DOHH2 (cell line): ENCODE measurements around the gene RUNX1.

Experiments used
- H3F3A ChIP-seq: fragments of 200-600 bp; sonication (generic), shearing (Covaris generic); 2 replicates; pipeline ENCODE4 v1.6.0; 2016; ENCODE audit warnings: antibody characterized with exemption, mild to moderate bottlenecking; ENCODE audit not compliant: control insufficient read depth, insufficient read depth
- H3K27ac ChIP-seq: fragments of 200-600 bp; sonication (generic); 2 replicates; pipeline ENCODE4 v1.5.1; 2014; ENCODE audit warnings: low read depth, mild to moderate bottlenecking, low read length, moderate library complexity
- H3K27me3 ChIP-seq: fragments of 200-600 bp; sonication (generic); 2 replicates; pipeline ENCODE4 v1.6.1; 2014; ENCODE audit warnings: mild to moderate bottlenecking, low read length, mixed read lengths; ENCODE audit not compliant: control insufficient read depth
- H3K36me3 ChIP-seq: fragments of 200-600 bp; sonication (generic); 2 replicates; pipeline ENCODE4 v1.6.1; 2014; ENCODE audit warnings: mild to moderate bottlenecking, low read length, moderate library complexity, mixed read lengths; ENCODE audit not compliant: control insufficient read depth
- H3K4me1 ChIP-seq: fragments of 200-600 bp; sonication (generic); 2 replicates; pipeline ENCODE4 v1.6.1; 2014; ENCODE audit warnings: mild to moderate bottlenecking, low read length, mixed read lengths; ENCODE audit not compliant: control insufficient read depth
- H3K4me2 ChIP-seq: fragments of 200-600 bp; sonication (generic); 2 replicates; pipeline ENCODE4 v1.6.0; 2014; ENCODE audit warnings: mild to moderate bottlenecking, low read length, moderate library complexity
- H3K4me3 ChIP-seq: fragments of 200-600 bp; sonication (generic); 2 replicates; pipeline ENCODE4 v1.5.1; 2014; ENCODE audit warnings: mild to moderate bottlenecking, low read length, mixed read lengths
- H3K79me2 ChIP-seq: fragments of 200-600 bp; sonication (generic); 2 replicates; pipeline ENCODE4 v1.6.1; 2014; ENCODE audit warnings: mild to moderate bottlenecking, low read length, mixed read lengths; ENCODE audit not compliant: control insufficient read depth
- H3K9me2 ChIP-seq: fragments of 200-600 bp; sonication (generic); replicated peaks from 2 replicates; pipeline ENCODE4 v1.6.1; 2014; ENCODE audit warnings: mild to moderate bottlenecking, low read length, mixed read lengths; ENCODE audit not compliant: control insufficient read depth
- H3K9me3 ChIP-seq: fragments of 200-600 bp; sonication (generic); 2 replicates; pipeline ENCODE4 v1.6.1; 2014; ENCODE audit warnings: antibody characterized with exemption, low read length, mixed read lengths; ENCODE audit not compliant: control insufficient read depth, insufficient read depth
- H4K20me1 ChIP-seq: fragments of 200-600 bp; sonication (generic); 2 replicates; pipeline ENCODE4 v1.6.0; 2014; ENCODE audit warnings: low read depth, mild to moderate bottlenecking, antibody characterized with exemption, low read length, moderate library complexity; ENCODE audit not compliant: control insufficient read depth, insufficient read depth
- CTCF ChIP-seq: fragments of 200-600 bp; sonication (generic); IDR thresholded peaks from one replicate; pipeline ENCODE4 v1.5.1; 2014; ENCODE audit warnings: antibody characterized with exemption, mild to moderate bottlenecking, low read depth, low read length; ENCODE audit not compliant: poor library complexity, severe bottlenecking
- EZH2phosphoT487 ChIP-seq: fragments of 200-600 bp; sonication (generic); IDR thresholded peaks from 2 replicates; pipeline ENCODE4 v1.6.1; 2017; ENCODE audit warnings: borderline replicate concordance, mild to moderate bottlenecking, antibody characterized with exemption, low read length, moderate library complexity, mixed read lengths

The RUNX1 gene

GRCh38 chr21:34817821-34818661 is 231.1 kb downstream of the RUNX1 start:
- TF ChIP-seq CTCF: no peak
- TF ChIP-seq EZH2phosphoT487: no peak
- Histone ChIP-seq H3K9me3 (no peaks in the 10 kb centered on the region), H3K36me3 (peaks cover 65% of the 10 kb centered on the region), H3K9me2 (no peaks in the 10 kb centered on the region), H3K4me2 (no peak overlapping the region), H3K4me1 (no peaks in the 10 kb centered on the region), H3F3A (no peaks in the 10 kb centered on the region), H3K4me3 (no peak overlapping the region), H3K27ac (no peak overlapping the region), H3K79me2 (no peaks in the 10 kb centered on the region), H3K27me3 (no peaks in the 10 kb centered on the region), H4K20me1 (no peaks in the 10 kb centered on the region)

- H3K27me3 ChIP-seq: no peaks in the 10 kb centered on the region
- no peaks in the 10 kb centered on the region for H3K4me1 ChIP-seq
- H3K9me3 ChIP-seq: no peaks in the 10 kb centered on the region
- no peaks in the 10 kb centered on the region for H3F3A ChIP-seq
- H3K27ac ChIP-seq: no peak overlapping the region
- TF ChIP-seq EZH2phosphoT487 (no peak), CTCF (no peak)
- no peaks in the 10 kb centered on the region for H3K79me2 ChIP-seq
- no peaks in the 10 kb centered on the region for H3K9me2 ChIP-seq
- no peak overlapping the region for H3K4me3 ChIP-seq
- H3K36me3 ChIP-seq: peaks cover 65% of the 10 kb centered on the region
- H3K4me2 ChIP-seq: no peak overlapping the region
- no peaks in the 10 kb centered on the region for H4K20me1 ChIP-seq
Observed at GRCh38 chr21:34815831-34816705, 233.0 kb downstream of the RUNX1 start.

- Histone ChIP-seq H3K27me3 (no peaks in the 10 kb centered on the region), H3K9me3 (no peaks in the 10 kb centered on the region), H3F3A (no peaks in the 10 kb centered on the region), H3K27ac (no peak overlapping the region), H3K79me2 (no peaks in the 10 kb centered on the region), H3K4me3 (no peak overlapping the region), H4K20me1 (no peaks in the 10 kb centered on the region), H3K36me3 (peaks cover 66% of the 10 kb centered on the region), H3K4me2 (no peak overlapping the region), H3K4me1 (no peaks in the 10 kb centered on the region), H3K9me2 (no peaks in the 10 kb centered on the region)
- TF ChIP-seq CTCF: no peak
- TF ChIP-seq EZH2phosphoT487: no peak
Observed at GRCh38 chr21:34814529-34814951, 234.6 kb downstream of the RUNX1 start.
